ENCODE measurements around the gene TUBAL3.

TUBAL3 gene

GRCh38 chr10:5373891-5374611, 30.6 kb downstream of the TUBAL3 start:
- DNase-seq = no peak

GRCh38 chr10:5373307-5373706, 31.3 kb downstream of the TUBAL3 start:
- no peak for DNase-seq

- DNase-seq = no peak
Measured at GRCh38 chr10:5370493-5371352, 33.9 kb downstream of the TUBAL3 start.

GRCh38 chr10:5369362-5370158, 35.1 kb downstream of the TUBAL3 start:
- DNase-seq = no peak

- DNase-seq = no peak
Measured at GRCh38 chr10:5365928-5366327, 38.7 kb downstream of the TUBAL3 start.

- DNase-seq = no peak
Measured at GRCh38 chr10:5364890-5365338, 39.7 kb downstream of the TUBAL3 start, which contains the start of gene UCN3. Gene UCN3 (plus strand): TSS chr10:5364966. CDS start chr10:5373721, 8,755 bp downstream.

GRCh38 chr10:5364374-5364773, 40.3 kb downstream of the TUBAL3 start:
- no peak for DNase-seq

- DNase-seq = no peak
Measured at GRCh38 chr10:5362873-5363272, 41.8 kb downstream of the TUBAL3 start.

- no peak for DNase-seq
Measured at GRCh38 chr10:5361966-5362365, 42.7 kb downstream of the TUBAL3 start.

GRCh38 chr10:5360318-5360915, 44.2 kb downstream of the TUBAL3 start:
- DNase-seq = no peak

- DNase-seq = no peak
Measured at GRCh38 chr10:5356302-5356763, 48.3 kb downstream of the TUBAL3 start.

- no peak for DNase-seq
Measured at GRCh38 chr10:5355594-5356301, 48.9 kb downstream of the TUBAL3 start.

- DNase-seq = no peak
Measured at GRCh38 chr10:5354068-5354467, 50.6 kb downstream of the TUBAL3 start.

GRCh38 chr10:5349362-5349761, 55.3 kb downstream of the TUBAL3 start:
- DNase-seq = no peak

GRCh38 chr10:5346881-5347280, 57.7 kb downstream of the TUBAL3 start:
- DNase-seq = no peak

- DNase-seq = no peak
Measured at GRCh38 chr10:5344746-5345145, 59.9 kb downstream of the TUBAL3 start.

- DNase-seq = no peak
Measured at GRCh38 chr10:5343979-5344378, 60.6 kb downstream of the TUBAL3 start.

- no peak for DNase-seq
Measured at GRCh38 chr10:5343561-5343960, 61.1 kb downstream of the TUBAL3 start.
